Neural progenitor cell (in vitro differentiated cells): ENCODE measurements around the gene PRR29. TPM values are rescaled to one million over a fixed set of nuclear protein-coding genes. Genes with fewer than 3 reads are reported as not detected.

ENCODE experiments used
- DNase-seq: peaks from one replicate; pipeline ENCODE4 v3.0.0-alpha.2; 2016; ENCODE audit warnings: low spot score
- H2AFZ ChIP-seq: fragments of 200-600 bp; sonication (generic); replicated peaks from 2 replicates; pipeline ENCODE4 v1.6.1; 2016; ENCODE audit warnings: antibody characterized with exemption
- H3F3A ChIP-seq: fragments of 200-600 bp; sonication (generic); 2 replicates; pipeline ENCODE4 v1.6.1; 2016; ENCODE audit warnings: antibody characterized with exemption, low read depth
- H3K27ac ChIP-seq: fragments of 200-600 bp; sonication (generic); 2 replicates; pipeline ENCODE4 v1.5.1; 2016; ENCODE audit warnings: mild to moderate bottlenecking
- H3K27me3 ChIP-seq: fragments of 200-600 bp; sonication (generic); 2 replicates; pipeline ENCODE4 v1.6.1; 2016; ENCODE audit warnings: mild to moderate bottlenecking, moderate library complexity
- H3K36me3 ChIP-seq: fragments of 200-600 bp; sonication (generic); 2 replicates; pipeline ENCODE4 v1.5.1; 2016
- H3K4me1 ChIP-seq: fragments of 200-600 bp; sonication (generic); 2 replicates; pipeline ENCODE4 v1.6.1; 2016; ENCODE audit warnings: mixed run types
- H3K4me2 ChIP-seq: fragments of 200-600 bp; sonication (generic); 2 replicates; pipeline ENCODE4 v1.6.1; 2016
- H3K4me3 ChIP-seq: fragments of 200-600 bp; sonication (generic); 2 replicates; pipeline ENCODE4 v1.5.1; 2016
- H3K79me2 ChIP-seq: fragments of 200-600 bp; sonication (generic); 2 replicates; pipeline ENCODE4 v1.6.1; 2016; ENCODE audit warnings: low read depth
- H3K9ac ChIP-seq: fragments of 200-600 bp; sonication (generic); 2 replicates; pipeline ENCODE4 v1.6.1; 2016
- H3K9me3 ChIP-seq: fragments of 200-600 bp; sonication (generic); 2 replicates; pipeline ENCODE4 v1.5.1; 2016; ENCODE audit warnings: low read depth
- H4K20me1 ChIP-seq: fragments of 200-600 bp; sonication (generic); 2 replicates; pipeline ENCODE4 v1.6.1; 2016; ENCODE audit warnings: low read depth
- H3K27ac Mint-ChIP-seq: 3 replicates; pipeline ENCODE4 v1.8.0; 2021; ENCODE audit warnings: mixed read lengths
- H3K27me3 Mint-ChIP-seq: 2 replicates; pipeline ENCODE4 v1.8.0; 2022; ENCODE audit warnings: low read depth, mild to moderate bottlenecking, inconsistent platforms, moderate library complexity, mixed read lengths; ENCODE audit not compliant: insufficient read depth
- H3K36me3 Mint-ChIP-seq: 3 replicates; pipeline ENCODE4 v1.8.0; 2021; ENCODE audit warnings: mixed read lengths
- H3K4me1 Mint-ChIP-seq: 3 replicates; pipeline ENCODE4 v1.8.0; 2021; ENCODE audit warnings: mixed read lengths
- H3K4me3 Mint-ChIP-seq: 3 replicates; pipeline ENCODE4 v1.8.0; 2021; ENCODE audit warnings: mild to moderate bottlenecking, moderate library complexity, mixed read lengths
- H3K9me3 Mint-ChIP-seq: 3 replicates; pipeline ENCODE4 v1.8.0; 2020; ENCODE audit warnings: mixed read lengths
- CTCF ChIP-seq: fragments of 200-600 bp; sonication (generic); IDR thresholded peaks from 2 replicates; pipeline ENCODE4 v1.5.1; 2017; ENCODE audit warnings: antibody characterized with exemption, mild to moderate bottlenecking
- EZH2 ChIP-seq: fragments of 200-600 bp; sonication (generic); IDR thresholded peaks from 2 replicates; pipeline ENCODE4 v1.6.1; 2017; ENCODE audit warnings: antibody characterized with exemption, mild to moderate bottlenecking, moderate library complexity
- EZH2phosphoT487 ChIP-seq: fragments of 200-600 bp; sonication (generic); IDR thresholded peaks from 2 replicates; pipeline ENCODE4 v1.6.1; 2017; ENCODE audit warnings: antibody characterized with exemption
- total RNA-seq: library from RNA; depleted of rRNA; stranded (reverse); fragments of >200 nt; gene quantifications from 2 replicates; pipeline ENCODE4 v1.2.3, GENCODE V29; 2015; ENCODE audit warnings: low replicate concordance

PRR29 gene
- total RNA-seq, 1 donor from 2014 or later, result 0.95 TPM

- no peak for DNase-seq
- no peak overlapping the region for H3K27ac Mint-ChIP-seq
These were observed 26.9 kb downstream of the PRR29 start for GRCh38 chr17:64024781-64025731.

GRCh38 chr17:64025732-64026294 lies 27.7 kb downstream of the PRR29 start:
- no peaks in the 10 kb centered on the region for H3K4me1 ChIP-seq
- peaks cover 2% of the 10 kb centered on the region for H3K4me1 Mint-ChIP-seq
- H3K27me3 Mint-ChIP-seq, result peaks cover 10% of the 10 kb centered on the region
- no peak overlapping the region for H3K4me3 ChIP-seq
- H2AFZ ChIP-seq, result peak overlapping the region; percentile 96
- no peaks in the 10 kb centered on the region for H4K20me1 ChIP-seq
- no peaks in the 10 kb centered on the region for H3K79me2 ChIP-seq
- peak overlapping the region; percentile 12 for H3K4me3 Mint-ChIP-seq
- H3K27ac ChIP-seq, result no peak overlapping the region
- H3K9me3 Mint-ChIP-seq, result no peaks in the 10 kb centered on the region
- H3K4me2 ChIP-seq, result peak overlapping the region; percentile 65
- peaks cover 11% of the 10 kb centered on the region for H3K27me3 ChIP-seq
- no peak overlapping the region for H3K9ac ChIP-seq
- no peaks in the 10 kb centered on the region for H3F3A ChIP-seq
- no peaks in the 10 kb centered on the region for H3K36me3 ChIP-seq
- peak overlapping the region; percentile 18 for H3K27ac Mint-ChIP-seq
- no peaks in the 10 kb centered on the region for H3K36me3 Mint-ChIP-seq
- TF ChIP-seq EZH2phosphoT487, result no peak
- TF ChIP-seq CTCF, result peak; percentile 95
- TF ChIP-seq EZH2, result no peak
- no peaks in the 10 kb centered on the region for H3K9me3 ChIP-seq
- peak; percentile 90 for DNase-seq

More at GRCh38 chr17:64024781-64025731, 26.9 kb downstream of the PRR29 start:
- Histone ChIP-seq H3F3A (no peaks in the 10 kb centered on the region), H3K4me1 (peaks cover 3% of the 10 kb centered on the region), H3K27me3 (peaks cover 11% of the 10 kb centered on the region), H3K36me3 (no peaks in the 10 kb centered on the region), H4K20me1 (no peaks in the 10 kb centered on the region), H3K79me2 (no peaks in the 10 kb centered on the region), H3K27ac (no peak overlapping the region), H3K9me3 (no peaks in the 10 kb centered on the region), H2AFZ (no peak overlapping the region), H3K4me3 (no peak overlapping the region), H3K9ac (no peak overlapping the region), H3K4me2 (no peak overlapping the region)
- H3K27me3 Mint-ChIP-seq, result peaks cover 10% of the 10 kb centered on the region
- H3K4me1 Mint-ChIP-seq, result peaks cover 2% of the 10 kb centered on the region
- H3K36me3 Mint-ChIP-seq, result no peaks in the 10 kb centered on the region
- no peaks in the 10 kb centered on the region for H3K9me3 Mint-ChIP-seq
- TF ChIP-seq CTCF, result no peak
- no peak for TF ChIP-seq EZH2
- H3K4me3 Mint-ChIP-seq, result no peak overlapping the region

- no peaks in the 10 kb centered on the region for H3K36me3 Mint-ChIP-seq
- Histone ChIP-seq H3K4me2 (no peak overlapping the region), H2AFZ (no peak overlapping the region), H3F3A (no peaks in the 10 kb centered on the region), H3K27ac (no peak overlapping the region), H3K9me3 (no peaks in the 10 kb centered on the region), H3K36me3 (no peaks in the 10 kb centered on the region), H3K79me2 (no peaks in the 10 kb centered on the region), H3K4me3 (no peak overlapping the region), H3K4me1 (no peaks in the 10 kb centered on the region), H3K27me3 (peaks cover 11% of the 10 kb centered on the region), H4K20me1 (no peaks in the 10 kb centered on the region), H3K9ac (no peak overlapping the region)
- TF ChIP-seq EZH2phosphoT487 (no peak), EZH2 (no peak), CTCF (peak; percentile 80)
- peaks cover 2% of the 10 kb centered on the region for H3K4me1 Mint-ChIP-seq
- H3K9me3 Mint-ChIP-seq, result no peaks in the 10 kb centered on the region
- peak; percentile 72 for DNase-seq
- peaks cover 6% of the 10 kb centered on the region for H3K27me3 Mint-ChIP-seq
- no peak overlapping the region for H3K4me3 Mint-ChIP-seq
- H3K27ac Mint-ChIP-seq, result no peak overlapping the region
These were observed 30.8 kb downstream of the PRR29 start for GRCh38 chr17:64028874-64029464.
